Neural cell (in vitro differentiated cells): ENCODE data around the gene CENPV. TPM values are rescaled to one million over a fixed set of nuclear protein-coding genes. Genes with fewer than 3 reads are reported as not detected.

ENCODE experiments used
- H2AFZ ChIP-seq: fragments of 200-600, 300-800 bp; sonication (generic), shearing (Covaris generic); 2 replicates; pipeline ENCODE4 v1.6.0; 2014; ENCODE audit warnings: low read depth, mild to moderate bottlenecking, antibody characterized with exemption, low read length, moderate library complexity
- H3F3A ChIP-seq: fragments of 200-600 bp; shearing (Covaris generic); 2 replicates; pipeline ENCODE4 v1.6.1; 2016; ENCODE audit warnings: mild to moderate bottlenecking, moderate library complexity, mixed read lengths, antibody characterized with exemption, low read length; ENCODE audit not compliant: insufficient read depth, poor library complexity, severe bottlenecking
- H3K27ac ChIP-seq: fragments of 200-600, 300-800 bp; sonication (generic), shearing (Covaris generic); 2 replicates; pipeline ENCODE4 v1.5.1; 2014; ENCODE audit warnings: mild to moderate bottlenecking, low read length, moderate library complexity
- H3K27me3 ChIP-seq: fragments of 300-800, 200-600 bp; sonication (generic), shearing (Covaris generic); 2 replicates; pipeline ENCODE4 v1.6.0; 2014; ENCODE audit warnings: mild to moderate bottlenecking, low read depth, low read length, moderate library complexity; ENCODE audit not compliant: insufficient read depth
- H3K36me3 ChIP-seq: fragments of 300-800, 200-600 bp; sonication (generic), shearing (Covaris generic); 2 replicates; pipeline ENCODE4 v1.5.1; 2014; ENCODE audit warnings: mild to moderate bottlenecking, antibody characterized with exemption, low read length, moderate library complexity; ENCODE audit not compliant: insufficient read depth
- H3K4me2 ChIP-seq: fragments of 300-800, 200-600 bp; sonication (generic), shearing (Covaris generic); 2 replicates; pipeline ENCODE4 v1.6.0; 2014; ENCODE audit warnings: mild to moderate bottlenecking, low read length
- H3K4me3 ChIP-seq: fragments of 300-800, 200-600 bp; sonication (generic), shearing (Covaris generic); 2 replicates; pipeline ENCODE4 v1.5.1; 2014; ENCODE audit warnings: mild to moderate bottlenecking, low read length, moderate library complexity
- H3K79me2 ChIP-seq: fragments of 200-600 bp; shearing (Covaris generic); replicated peaks from 2 replicates; pipeline ENCODE4 v1.6.0; 2014; ENCODE audit warnings: mild to moderate bottlenecking, low read length, moderate library complexity; ENCODE audit not compliant: insufficient read depth
- H3K9ac ChIP-seq: fragments of 300-800, 200-600 bp; sonication (generic), shearing (Covaris generic); 2 replicates; pipeline ENCODE4 v1.6.1; 2016; ENCODE audit warnings: mild to moderate bottlenecking, low read length, mixed read lengths
- H3K9me2 ChIP-seq: fragments of 200-600 bp; shearing (Covaris generic); 2 replicates; pipeline ENCODE4 v1.6.1; 2016; ENCODE audit warnings: mild to moderate bottlenecking, low read length, mixed read lengths; ENCODE audit not compliant: insufficient read depth
- H3K9me3 ChIP-seq: fragments of 200-600, 300-800 bp; sonication (generic), shearing (Covaris generic); 2 replicates; pipeline ENCODE4 v1.6.1; 2016; ENCODE audit warnings: mild to moderate bottlenecking, mixed run types, low read length, moderate library complexity, mixed read lengths
- H4K20me1 ChIP-seq: fragments of 200-600 bp; shearing (Covaris generic); 2 replicates; pipeline ENCODE4 v1.6.1; 2016; ENCODE audit warnings: mild to moderate bottlenecking, mixed run types; ENCODE audit not compliant: insufficient read depth
- CTCF ChIP-seq: fragments of 450-650 bp; IDR thresholded peaks from 2 replicates; pipeline ENCODE4 v1.5.1; 2014; ENCODE audit warnings: antibody characterized with exemption, mild to moderate bottlenecking, moderate library complexity; ENCODE audit not compliant: poor library complexity, severe bottlenecking
- EP300 ChIP-seq: fragments of 450-650 bp; conservative IDR thresholded peaks from 2 replicates; pipeline ENCODE4 v1.6.1; 2014; ENCODE audit warnings: antibody characterized with exemption, mild to moderate bottlenecking, moderate library complexity; ENCODE audit not compliant: poor library complexity, severe bottlenecking
- EZH2 ChIP-seq: fragments of 200-600, 300-800 bp; shearing (Covaris generic), sonication (generic); IDR thresholded peaks from 2 replicates; pipeline ENCODE4 v1.6.1; 2014; ENCODE audit warnings: antibody characterized with exemption, low read length, borderline replicate concordance, mild to moderate bottlenecking; ENCODE audit not compliant: insufficient read depth, poor library complexity, severe bottlenecking
- MXI1 ChIP-seq: fragments of 450-650 bp; conservative IDR thresholded peaks from 2 replicates; pipeline ENCODE4 v1.6.1; 2014; ENCODE audit warnings: antibody characterized with exemption, mild to moderate bottlenecking; ENCODE audit not compliant: poor library complexity, severe bottlenecking
- POLR2AphosphoS5 ChIP-seq: IDR thresholded peaks from 2 replicates; pipeline ENCODE4 v1.6.1; 2012
- RAD21 ChIP-seq: fragments of 450-650 bp; conservative IDR thresholded peaks from 2 replicates; pipeline ENCODE4 v1.6.1; 2014; ENCODE audit warnings: antibody characterized with exemption, mild to moderate bottlenecking, moderate library complexity
- REST ChIP-seq: IDR thresholded peaks from 2 replicates; pipeline ENCODE4 v1.6.1; 2012; ENCODE audit warnings: borderline replicate concordance
- SMC3 ChIP-seq: fragments of 450-650 bp; conservative IDR thresholded peaks from 2 replicates; pipeline ENCODE4 v1.6.1; 2014; ENCODE audit warnings: antibody characterized with exemption, mild to moderate bottlenecking, moderate library complexity; ENCODE audit not compliant: poor library complexity
- TAF1 ChIP-seq: IDR thresholded peaks from 2 replicates; pipeline ENCODE4 v1.6.1; 2012; ENCODE audit warnings: low read depth
- polyA plus RNA-seq: library from polyadenylated mRNA; depleted of rRNA; stranded (reverse); fragments of >200 nt; gene quantifications from 2 replicates; pipeline ENCODE4 v1.2.3, GENCODE V29; 2014

The CENPV gene
- polyA plus RNA-seq, 1 donor from 2014 or later = 291 TPM

GRCh38 chr17:16314859-16315258 is 38.4 kb downstream of the CENPV start:
- H3K4me2 ChIP-seq = no peak overlapping the region
- no peaks in the 10 kb centered on the region for H4K20me1 ChIP-seq
- H2AFZ ChIP-seq = no peak overlapping the region
- H3K79me2 ChIP-seq = no peaks in the 10 kb centered on the region
- H3K9me2 ChIP-seq = no peaks in the 10 kb centered on the region
- no peak overlapping the region for H3K9ac ChIP-seq
- no peaks in the 10 kb centered on the region for H3K27me3 ChIP-seq
- H3F3A ChIP-seq = no peaks in the 10 kb centered on the region
- TF ChIP-seq REST = no peak
- TF ChIP-seq EZH2 = no peak
- no peak for TF ChIP-seq RAD21
- no peak for TF ChIP-seq EP300
- TF ChIP-seq POLR2AphosphoS5 = no peak
- no peak for TF ChIP-seq TAF1
- no peak for TF ChIP-seq MXI1
- no peak for TF ChIP-seq CTCF
- no peak for TF ChIP-seq SMC3
- no peak overlapping the region for H3K4me3 ChIP-seq
- H3K36me3 ChIP-seq = no peaks in the 10 kb centered on the region
- H3K27ac ChIP-seq = no peak overlapping the region
- no peaks in the 10 kb centered on the region for H3K9me3 ChIP-seq

GRCh38 chr17:16314189-16314588 is 39.1 kb downstream of the CENPV start:
- TF ChIP-seq TAF1 (no peak), CTCF (no peak), RAD21 (no peak), POLR2AphosphoS5 (no peak), EP300 (no peak), SMC3 (no peak), REST (no peak), EZH2 (no peak), MXI1 (no peak)
- Histone ChIP-seq H3F3A (no peaks in the 10 kb centered on the region), H3K4me2 (no peak overlapping the region), H2AFZ (no peak overlapping the region), H3K9me2 (no peaks in the 10 kb centered on the region), H3K9ac (no peak overlapping the region), H3K4me3 (no peak overlapping the region), H3K9me3 (no peaks in the 10 kb centered on the region), H4K20me1 (no peaks in the 10 kb centered on the region), H3K36me3 (no peaks in the 10 kb centered on the region), H3K79me2 (no peaks in the 10 kb centered on the region), H3K27ac (no peak overlapping the region), H3K27me3 (no peaks in the 10 kb centered on the region)
